GM12875 (cell line): ENCODE measurements around the gene GPR15.

ENCODE experiments used
- H3K4me3 ChIP-seq: one replicate; pipeline ENCODE4 v1.5.1; 2011; ENCODE audit warnings: low read depth, low read length, control low read depth
- TF ChIP-seq, protein P1 (sequence below): IDR thresholded peaks from 2 replicates; pipeline ENCODE4 v1.5.1; 2011; ENCODE audit warnings: low read depth, mild to moderate bottlenecking, control low read depth, inconsistent platforms, low read length, moderate library complexity, borderline replicate concordance; ENCODE audit not compliant: insufficient read depth

GPR15 gene

DNA sequence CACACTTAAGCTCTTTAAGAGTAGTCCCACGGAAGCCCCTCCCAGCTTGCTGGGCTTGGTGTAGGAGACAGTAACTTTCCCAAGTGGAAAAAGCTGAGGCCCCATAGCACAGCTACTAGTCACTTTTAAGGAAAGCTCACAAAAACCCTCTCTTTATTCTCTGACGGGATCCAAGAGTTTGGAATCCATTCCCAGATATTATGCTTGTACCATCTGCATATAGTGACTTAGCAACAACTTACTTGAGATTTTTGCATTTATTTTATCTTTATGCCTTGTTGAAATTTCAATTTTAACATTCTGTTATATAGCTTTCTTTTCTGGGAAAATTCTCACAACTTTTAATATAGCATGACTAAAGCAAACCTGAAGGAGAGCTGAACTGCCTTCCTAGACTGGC lies 19.5 kb downstream of the GPR15 start:
- TF ChIP-seq, protein P1, sequence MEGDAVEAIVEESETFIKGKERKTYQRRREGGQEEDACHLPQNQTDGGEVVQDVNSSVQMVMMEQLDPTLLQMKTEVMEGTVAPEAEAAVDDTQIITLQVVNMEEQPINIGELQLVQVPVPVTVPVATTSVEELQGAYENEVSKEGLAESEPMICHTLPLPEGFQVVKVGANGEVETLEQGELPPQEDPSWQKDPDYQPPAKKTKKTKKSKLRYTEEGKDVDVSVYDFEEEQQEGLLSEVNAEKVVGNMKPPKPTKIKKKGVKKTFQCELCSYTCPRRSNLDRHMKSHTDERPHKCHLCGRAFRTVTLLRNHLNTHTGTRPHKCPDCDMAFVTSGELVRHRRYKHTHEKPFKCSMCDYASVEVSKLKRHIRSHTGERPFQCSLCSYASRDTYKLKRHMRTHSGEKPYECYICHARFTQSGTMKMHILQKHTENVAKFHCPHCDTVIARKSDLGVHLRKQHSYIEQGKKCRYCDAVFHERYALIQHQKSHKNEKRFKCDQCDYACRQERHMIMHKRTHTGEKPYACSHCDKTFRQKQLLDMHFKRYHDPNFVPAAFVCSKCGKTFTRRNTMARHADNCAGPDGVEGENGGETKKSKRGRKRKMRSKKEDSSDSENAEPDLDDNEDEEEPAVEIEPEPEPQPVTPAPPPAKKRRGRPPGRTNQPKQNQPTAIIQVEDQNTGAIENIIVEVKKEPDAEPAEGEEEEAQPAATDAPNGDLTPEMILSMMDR: no peak
- H3K4me3 ChIP-seq: peak overlapping the region; percentile 15

GRCh38 chr3:98551754-98552153 lies 20.0 kb downstream of the GPR15 start:
- peak overlapping the region; percentile 40 for H3K4me3 ChIP-seq
- TF ChIP-seq, protein P1: no peak

DNA sequence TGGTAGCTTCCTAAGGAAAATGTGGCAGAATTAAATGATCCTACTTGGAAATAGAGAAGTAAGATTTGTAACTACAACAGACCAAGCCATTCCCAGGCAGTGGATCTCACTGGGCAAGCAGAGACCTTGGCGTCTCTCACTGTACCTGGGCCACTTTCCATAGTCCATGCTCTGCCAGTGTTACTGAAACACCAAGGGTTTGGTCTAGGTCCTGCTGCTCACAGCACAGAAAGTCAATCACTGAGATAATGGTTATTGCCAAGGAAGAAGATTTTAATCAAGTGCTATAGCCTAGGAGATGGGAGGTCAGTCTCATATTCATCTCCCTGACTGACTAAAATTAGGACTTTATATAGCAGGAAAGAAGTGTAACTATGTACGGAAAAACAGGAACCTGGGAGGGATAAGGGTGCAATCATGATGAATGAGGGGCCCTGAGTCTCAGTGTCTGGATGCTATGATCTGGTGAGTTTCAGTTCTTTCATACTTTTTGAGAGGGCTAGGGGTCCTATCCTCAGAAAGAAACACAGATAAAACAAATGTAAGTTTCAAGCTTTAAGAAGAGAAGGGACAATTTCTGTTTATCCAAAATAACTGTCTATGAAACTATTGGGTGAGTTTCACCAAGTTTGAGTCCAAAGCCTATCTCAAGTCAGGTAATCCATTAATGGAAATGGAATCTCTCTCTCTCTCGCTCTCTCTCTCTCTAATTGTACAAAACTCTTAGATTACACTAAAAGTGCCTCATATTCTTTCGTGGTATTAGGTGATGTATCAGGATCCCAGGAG lies 20.6 kb downstream of the GPR15 start:
- TF ChIP-seq, protein P1: no peak
- H3K4me3 ChIP-seq: peak overlapping the region; percentile 50

DNA sequence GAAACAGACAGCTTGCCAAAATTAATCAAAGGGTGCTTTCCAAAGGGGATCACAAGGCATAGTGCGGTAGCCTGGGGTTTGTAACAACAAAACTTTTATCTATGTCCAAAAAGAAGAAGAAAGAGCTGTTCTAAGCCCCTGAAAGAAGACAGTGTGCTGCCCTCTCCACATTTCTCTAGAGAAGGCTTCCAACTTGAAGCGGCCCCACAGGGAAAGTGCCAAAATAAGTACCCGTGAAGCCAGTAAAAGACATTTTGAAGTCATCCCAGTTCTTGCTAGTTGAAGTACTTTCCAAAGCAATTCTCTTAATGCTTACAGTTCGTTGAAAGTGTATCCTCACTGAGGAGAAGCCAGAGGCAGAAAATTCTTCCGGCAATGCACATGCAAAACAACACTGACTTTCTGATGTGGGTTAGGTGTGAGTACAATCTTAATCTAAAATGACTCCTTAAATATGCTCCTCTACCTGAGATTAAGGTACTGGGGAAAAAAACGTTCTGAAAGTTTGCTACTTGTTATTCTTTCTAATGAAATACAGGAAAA lies 21.3 kb downstream of the GPR15 start:
- TF ChIP-seq, protein P1: no peak
- H3K4me3 ChIP-seq: peak overlapping the region; percentile 50

- peak overlapping the region; percentile 50 for H3K4me3 ChIP-seq
- TF ChIP-seq, protein P1: no peak
These were observed 22.0 kb downstream of the GPR15 start for GRCh38 chr3:98553753-98554152.

GRCh38 chr3:98554580-98554979 lies 22.8 kb downstream of the GPR15 start:
- TF ChIP-seq, protein P1: no peak
- H3K4me3 ChIP-seq: peak overlapping the region; percentile 50

DNA sequence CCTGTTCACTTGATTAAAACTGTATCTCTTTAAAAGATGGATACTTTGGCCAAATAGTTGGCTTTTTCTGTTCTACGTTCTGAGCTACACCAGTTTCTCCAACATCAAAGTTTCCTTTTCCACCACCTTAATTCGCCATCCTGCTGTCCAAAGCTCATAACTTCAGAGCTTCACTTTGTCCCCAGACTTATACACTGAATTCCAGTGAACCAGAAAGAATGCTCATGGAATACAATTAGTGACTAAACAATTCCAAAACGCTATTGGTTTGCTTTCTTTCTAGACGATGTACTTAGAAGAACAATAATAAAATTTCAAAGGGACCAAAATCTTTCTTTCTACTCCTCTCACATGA lies 23.2 kb downstream of the GPR15 start:
- H3K4me3 ChIP-seq: peak overlapping the region; percentile 50
- TF ChIP-seq, protein P1: no peak
